Suprapubic skin (tissue), 4 donors: Measurements from ENCODE around the gene APOH. TPM values are rescaled to one million over a fixed set of nuclear protein-coding genes. Genes with fewer than 3 reads are reported as not detected.
"Not testable (repeated sequence)": the region's sequence is repeated elsewhere in the genome, so short reads cannot be mapped to it uniquely, and the experiment has no call there.

Experiments used
- DNase-seq, 2 donors: peaks; one replicate each; pipeline ENCODE4 v3.0.0-alpha.2; 2019; ENCODE audit warnings: low spot score in 2 of 2
- H3K27ac ChIP-seq: fragments of 200-600 bp; sonication (generic); one replicate; pipeline ENCODE4 v1.5.1; 2019
- H3K27me3 ChIP-seq: fragments of 200-600 bp; sonication (generic); one replicate; pipeline ENCODE4 v1.5.1; 2019
- H3K36me3 ChIP-seq: fragments of 200-600 bp; sonication (generic); one replicate; pipeline ENCODE4 v1.5.1; 2019
- H3K4me1 ChIP-seq: fragments of 200-600 bp; sonication (generic); one replicate; pipeline ENCODE4 v1.5.1; 2019
- H3K4me3 ChIP-seq: fragments of 200-600 bp; sonication (generic); one replicate; pipeline ENCODE4 v1.5.1; 2019; ENCODE audit warnings: mild to moderate bottlenecking
- H3K9me3 ChIP-seq: fragments of 200-600 bp; sonication (generic); one replicate; pipeline ENCODE4 v1.5.1; 2019
- CTCF ChIP-seq, 2 donors: fragments of 200-600 bp in 1 of 2; fragments of 450-650 bp in 1 of 2; sonication (generic) in 1 of 2; IDR thresholded peaks; one replicate each; pipeline ENCODE4 v1.5.1; 2016 to 2019; ENCODE audit warnings: antibody characterized with exemption in 2 of 2, mild to moderate bottlenecking in 1 of 2, moderate library complexity in 1 of 2
- EP300 ChIP-seq: sonication (generic); formaldehyde crosslinking; IDR thresholded peaks from one replicate; pipeline ENCODE4 v1.6.1; 2017; ENCODE audit warnings: antibody characterized with exemption
- POLR2A ChIP-seq, 2 donors: fragments of 450-650 bp; IDR thresholded peaks; one replicate each; pipeline ENCODE4 v1.6.1; 2017; ENCODE audit warnings: antibody characterized with exemption in 2 of 2, mild to moderate bottlenecking in 2 of 2, moderate library complexity in 2 of 2
- POLR2AphosphoS5 ChIP-seq, 3 donors: sonication (generic); formaldehyde crosslinking; IDR thresholded peaks; one replicate each; pipeline ENCODE4 v1.6.1; 2017; ENCODE audit warnings: antibody characterized with exemption in 3 of 3
- WGBS: methylation state at CpG from one replicate; pipeline ENCODE4 v1.1.5; 2018; 5-methylcytosine and 5-hydroxymethylcytosine counted together
- total RNA-seq, 4 donors: library from RNA; depleted of rRNA; stranded (reverse); fragments of >200 nt; gene quantifications; one replicate each; pipeline ENCODE4 v1.1.0, GENCODE V29; 2016

The APOH gene
- total RNA-seq, 4 donors from 2014 or later, result 6.1 TPM; not detected in 3

GRCh38 chr17:66262767-66263166, 33.6 kb upstream of the APOH start:
- Histone ChIP-seq H3K27me3 (no peaks in the 10 kb centered on the region), H3K4me1 (no peaks in the 10 kb centered on the region), H3K9me3 (no peaks in the 10 kb centered on the region), H3K36me3 (no peaks in the 10 kb centered on the region), H3K4me3 (no peak overlapping the region), H3K27ac (no peak overlapping the region)
- no peak for DNase-seq
- 68% methylated on average over 2 of the region's 2 CpGs for WGBS
- TF ChIP-seq EP300, result no peak
- no peak for TF ChIP-seq POLR2A (IDR thresholded peaks at IDR 0.05)
- TF ChIP-seq POLR2AphosphoS5 (IDR thresholded peaks at IDR 0.05), result no peak
- no peak for TF ChIP-seq CTCF (IDR thresholded peaks at IDR 0.05)

DNA sequence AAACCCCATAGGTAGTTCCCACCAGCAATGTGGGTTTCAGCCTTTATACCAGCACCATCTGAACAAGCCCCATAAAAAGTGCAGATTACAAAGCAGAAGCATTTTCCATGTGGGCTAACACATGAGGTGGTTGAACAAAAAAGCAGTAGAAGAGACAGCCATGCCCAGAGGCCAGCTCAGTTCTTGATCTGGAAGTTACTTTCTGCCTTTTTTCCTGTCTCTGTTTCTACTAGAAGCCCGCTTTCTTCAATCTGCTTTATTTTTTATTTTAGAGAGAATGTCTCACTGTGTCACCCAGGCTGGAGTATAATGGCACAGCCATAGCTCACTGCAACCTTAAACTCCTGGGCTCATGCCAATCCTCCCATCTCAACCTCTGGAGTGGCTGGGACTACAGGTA, 31.5 kb upstream of the APOH start:
- 56% methylated on average over 1 of the region's 1 CpG for WGBS
- DNase-seq, result no peak
- TF ChIP-seq CTCF (IDR thresholded peaks at IDR 0.05) (no peak), EP300 (no peak), POLR2A (IDR thresholded peaks at IDR 0.05) (no peak), POLR2AphosphoS5 (IDR thresholded peaks at IDR 0.05) (no peak)

GRCh38 chr17:66260275-66260674, 31.1 kb upstream of the APOH start:
- Histone ChIP-seq H3K4me1 (no peaks in the 10 kb centered on the region), H3K36me3 (no peaks in the 10 kb centered on the region), H3K27me3 (no peaks in the 10 kb centered on the region), H3K9me3 (no peaks in the 10 kb centered on the region), H3K27ac (no peak overlapping the region), H3K4me3 (no peak overlapping the region)
- no peak for DNase-seq
- 96% methylated on average over 6 of the region's 6 CpGs for WGBS
- TF ChIP-seq POLR2A (IDR thresholded peaks at IDR 0.05), result no peak
- TF ChIP-seq EP300, result no peak
- no peak for TF ChIP-seq CTCF (IDR thresholded peaks at IDR 0.05)
- no peak for TF ChIP-seq POLR2AphosphoS5 (IDR thresholded peaks at IDR 0.05)

More for the DNA sequence above, 31.5 kb upstream of the APOH start:
- Histone ChIP-seq H3K9me3 (no peaks in the 10 kb centered on the region), H3K36me3 (no peaks in the 10 kb centered on the region), H3K27ac (no peak overlapping the region), H3K4me3 (no peak overlapping the region), H3K4me1 (no peaks in the 10 kb centered on the region), H3K27me3 (no peaks in the 10 kb centered on the region)

DNA sequence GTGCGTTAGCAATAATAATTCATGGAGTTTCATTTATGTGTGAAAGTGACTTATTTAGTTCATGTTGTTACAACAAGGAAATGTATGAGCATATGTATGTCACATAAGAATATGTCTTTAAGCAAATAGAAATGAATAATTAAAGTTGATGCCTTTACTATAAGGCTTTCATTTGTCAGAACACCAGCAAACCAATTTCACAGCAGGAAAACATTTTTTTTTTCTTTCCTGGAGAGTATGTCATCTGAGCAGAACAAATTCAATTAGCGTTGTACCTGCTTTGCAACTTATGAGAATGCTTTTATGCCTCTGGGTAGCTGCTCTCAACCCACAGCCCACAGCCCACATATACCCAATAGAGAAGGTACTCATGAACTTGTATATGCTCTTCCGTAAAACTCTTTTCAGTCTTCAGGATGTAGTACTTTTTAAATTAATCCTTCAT, 26.3 kb upstream of the APOH start:
- Histone ChIP-seq H3K4me1 (no peaks in the 10 kb centered on the region), H3K4me3 (no peak overlapping the region), H3K9me3 (no peaks in the 10 kb centered on the region), H3K27me3 (no peaks in the 10 kb centered on the region), H3K27ac (no peak overlapping the region), H3K36me3 (no peaks in the 10 kb centered on the region)
- DNase-seq, result no peak
- no peak for TF ChIP-seq CTCF (IDR thresholded peaks at IDR 0.05)
- no peak for TF ChIP-seq EP300
- no peak for TF ChIP-seq POLR2AphosphoS5 (IDR thresholded peaks at IDR 0.05)
- TF ChIP-seq POLR2A (IDR thresholded peaks at IDR 0.05), result no peak
- WGBS, result 72% methylated on average over 3 of the region's 3 CpGs

DNA sequence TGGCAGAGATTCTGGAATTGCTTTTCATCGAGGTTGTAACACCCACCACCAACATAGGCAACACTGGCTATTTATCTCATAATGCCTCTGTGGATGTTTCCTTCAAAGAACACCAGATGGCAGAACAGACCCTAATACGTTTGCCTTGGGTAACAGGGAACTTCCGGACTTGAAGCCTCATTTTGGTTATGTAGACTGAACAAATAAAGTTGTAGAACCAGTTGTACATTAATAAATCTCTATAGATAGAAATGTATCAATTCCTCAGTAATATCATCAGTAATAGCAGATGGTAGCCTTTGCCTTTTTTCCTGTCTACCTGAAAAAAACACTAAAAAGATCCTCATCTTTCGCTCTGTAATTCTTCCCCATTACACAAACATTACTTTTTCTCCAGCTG, 25.9 kb upstream of the APOH start:
- H3K4me1 ChIP-seq, result no peaks in the 10 kb centered on the region
- no peak overlapping the region for H3K27ac ChIP-seq
- no peaks in the 10 kb centered on the region for H3K27me3 ChIP-seq
- no peak overlapping the region for H3K4me3 ChIP-seq
- TF ChIP-seq POLR2AphosphoS5 (IDR thresholded peaks at IDR 0.05), result no peak
- TF ChIP-seq CTCF (IDR thresholded peaks at IDR 0.05), result peak; percentile 45 to 59
- no peaks in the 10 kb centered on the region for H3K36me3 ChIP-seq
- H3K9me3 ChIP-seq, result no peaks in the 10 kb centered on the region
- no peak for DNase-seq
- 24% methylated on average over 4 of the region's 4 CpGs for WGBS

- WGBS, result 94% methylated on average over 8 of the region's 8 CpGs
- H3K36me3 ChIP-seq, H3K27ac ChIP-seq, H3K4me1 ChIP-seq, DNase-seq, H3K27me3 ChIP-seq, H3K9me3 ChIP-seq, H3K4me3 ChIP-seq: not testable (repeated sequence)
Observed at GRCh38 chr17:66253458-66253857, 24.2 kb upstream of the APOH start.
